ENCODE results near the gene SLC25A25.
A peak's percentile ranks its signal among the peaks of the same experiment; 100 is the strongest.

The SLC25A25 gene

DNA sequence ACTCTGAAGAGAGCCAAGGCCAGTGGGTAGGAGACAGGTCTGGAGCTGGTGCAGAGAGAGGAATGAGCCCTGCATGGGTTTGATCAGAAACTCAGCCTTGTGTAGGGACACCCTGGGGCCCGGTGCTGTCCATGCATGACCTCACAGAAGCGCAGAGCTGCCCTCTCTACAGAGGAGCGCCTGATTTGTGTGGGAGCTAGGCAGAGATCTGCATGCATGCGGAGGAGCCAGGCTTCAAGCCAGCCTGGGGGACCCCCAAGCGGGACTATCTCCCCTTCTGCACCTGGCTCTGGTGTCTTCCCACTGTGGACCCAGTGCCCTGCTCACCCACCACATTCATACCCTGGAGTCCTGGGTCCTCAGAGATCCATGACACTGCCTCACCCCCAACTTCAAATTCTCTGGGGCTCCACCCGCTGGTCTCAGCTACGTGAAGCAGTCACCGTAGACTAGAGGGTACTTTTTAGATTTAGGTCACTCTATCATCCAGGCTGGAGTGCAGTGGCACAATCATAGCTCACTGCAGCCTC, 78.6 kb downstream of the SLC25A25 start:
- H3K9ac ChIP-seq (ENCODE audit: low read depth, low read length, poor library complexity, severe bottlenecking): no peak overlapping the region
- H3K4me1 ChIP-seq (ENCODE audit: insufficient read depth, low read length, poor library complexity, severe bottlenecking): peaks cover 17% of the 10 kb centered on the region
- no peaks in the 10 kb centered on the region for H3K79me2 ChIP-seq (ENCODE audit: insufficient read depth, low read length)
- no peak overlapping the region for H3K4me3 ChIP-seq (ENCODE audit: low read length, poor library complexity, severe bottlenecking)
- H3F3A ChIP-seq (ENCODE audit: low read depth): no peaks in the 10 kb centered on the region
- H2AFZ ChIP-seq (ENCODE audit: low read length): no peak overlapping the region
- no peaks in the 10 kb centered on the region for H3K9me2 ChIP-seq (replicated peaks; ENCODE audit: low read depth, low read length)
- no peak overlapping the region for H3K4me2 ChIP-seq (ENCODE audit: low read depth, low read length, poor library complexity, severe bottlenecking)
- TF ChIP-seq CTCF (conservative IDR thresholded peaks at IDR 0.05; ENCODE audit: low read length) (no peak), EZH2phosphoT487 (IDR thresholded peaks at IDR 0.05; ENCODE audit: borderline replicate concordance) (no peak)
- H3K9me3 ChIP-seq (ENCODE audit: insufficient read depth, low read depth, low read length): no peaks in the 10 kb centered on the region
- no peaks in the 10 kb centered on the region for H3K36me3 ChIP-seq (ENCODE audit: insufficient read depth, low read length)
- H4K20me1 ChIP-seq (ENCODE audit: insufficient read depth, low read length, poor library complexity, severe bottlenecking): no peaks in the 10 kb centered on the region
- H3K27me3 ChIP-seq (ENCODE audit: insufficient read depth, low read length, poor library complexity, severe bottlenecking): no peaks in the 10 kb centered on the region

- no peaks in the 10 kb centered on the region for H3K36me3 ChIP-seq (ENCODE audit: insufficient read depth, low read length)
- no peaks in the 10 kb centered on the region for H3K27me3 ChIP-seq (ENCODE audit: insufficient read depth, low read length, poor library complexity, severe bottlenecking)
- H3K79me2 ChIP-seq (ENCODE audit: insufficient read depth, low read length): no peaks in the 10 kb centered on the region
- no peak overlapping the region for H2AFZ ChIP-seq (ENCODE audit: low read length)
- H4K20me1 ChIP-seq (ENCODE audit: insufficient read depth, low read length, poor library complexity, severe bottlenecking): no peaks in the 10 kb centered on the region
- H3K9me3 ChIP-seq (ENCODE audit: insufficient read depth, low read depth, low read length): no peaks in the 10 kb centered on the region
- H3K9ac ChIP-seq (ENCODE audit: low read depth, low read length, poor library complexity, severe bottlenecking): no peak overlapping the region
- H3K9me2 ChIP-seq (replicated peaks; ENCODE audit: low read depth, low read length): no peaks in the 10 kb centered on the region
- no peaks in the 10 kb centered on the region for H3F3A ChIP-seq (ENCODE audit: low read depth)
- no peak overlapping the region for H3K4me2 ChIP-seq (ENCODE audit: low read depth, low read length, poor library complexity, severe bottlenecking)
- peaks cover 5% of the 10 kb centered on the region for H3K4me1 ChIP-seq (ENCODE audit: insufficient read depth, low read length, poor library complexity, severe bottlenecking)
- no peak for TF ChIP-seq EZH2phosphoT487 (IDR thresholded peaks at IDR 0.05; ENCODE audit: borderline replicate concordance)
- no peak for TF ChIP-seq CTCF (conservative IDR thresholded peaks at IDR 0.05; ENCODE audit: low read length)
- H3K4me3 ChIP-seq (ENCODE audit: low read length, poor library complexity, severe bottlenecking): no peak overlapping the region
Measured at GRCh38 chr9:128148509-128149000, 80.5 kb downstream of the SLC25A25 start.

- Histone ChIP-seq H3K27me3 (ENCODE audit: insufficient read depth, low read length, poor library complexity, severe bottlenecking) (no peaks in the 10 kb centered on the region), H4K20me1 (ENCODE audit: insufficient read depth, low read length, poor library complexity, severe bottlenecking) (no peaks in the 10 kb centered on the region), H3K79me2 (ENCODE audit: insufficient read depth, low read length) (no peaks in the 10 kb centered on the region), H3K9me2 (replicated peaks; ENCODE audit: low read depth, low read length) (no peaks in the 10 kb centered on the region), H3K9ac (ENCODE audit: low read depth, low read length, poor library complexity, severe bottlenecking) (no peak within 1 kb of the TSS), H3K4me1 (ENCODE audit: insufficient read depth, low read length, poor library complexity, severe bottlenecking) (peaks cover 5% of the 10 kb centered on the region), H3K4me3 (ENCODE audit: low read length, poor library complexity, severe bottlenecking) (no peak within 1 kb of the TSS), H3K9me3 (ENCODE audit: insufficient read depth, low read depth, low read length) (no peaks in the 10 kb centered on the region), H3K4me2 (ENCODE audit: low read depth, low read length, poor library complexity, severe bottlenecking) (no peak within 1 kb of the TSS), H2AFZ (ENCODE audit: low read length) (peak within 1 kb of the TSS; percentile 58), H3K36me3 (ENCODE audit: insufficient read depth, low read length) (no peaks in the 10 kb centered on the region), H3F3A (ENCODE audit: low read depth) (no peaks in the 10 kb centered on the region)
- TF ChIP-seq CTCF (conservative IDR thresholded peaks at IDR 0.05; ENCODE audit: low read length) (no peak), EZH2phosphoT487 (IDR thresholded peaks at IDR 0.05; ENCODE audit: borderline replicate concordance) (no peak)
Measured at GRCh38 chr9:128149001-128149701, 81.1 kb downstream of the SLC25A25 start, which contains the start of gene LCN2. TSS of gene LCN2 (plus strand) at chr9:128149453. CDS start at chr9:128149526, 73 bp downstream.

Measured in Loucy (cell line).